ENCODE data around the gene HDAC9. TPM values are rescaled to one million over a fixed set of nuclear protein-coding genes. Genes with fewer than 3 reads are reported as not detected.

Gene HDAC9
- total RNA-seq, 1 experiment from 2014 or later = 31.9 TPM

DNA sequence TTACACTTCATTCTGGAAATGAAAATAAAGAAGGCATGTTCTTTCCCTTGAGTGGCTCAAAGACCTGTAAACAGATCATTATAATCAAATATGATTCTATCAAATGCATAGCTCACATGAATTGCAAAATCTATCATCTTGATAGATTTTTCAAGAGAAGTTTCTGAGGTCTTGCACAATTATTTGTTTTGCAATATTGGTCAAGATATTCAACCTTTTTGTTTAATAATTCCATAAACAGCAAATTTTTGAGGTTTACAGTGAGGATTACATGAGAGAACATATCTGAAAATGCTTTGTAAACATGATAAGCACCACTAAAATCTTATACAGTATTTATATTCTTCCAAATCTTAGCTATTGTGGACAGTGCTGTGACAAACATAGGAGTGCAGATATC is 160.8 kb downstream of the HDAC9 start:
- DNase-seq (ENCODE audit: low spot score) = no peak
- intact Hi-C loops (cut with micrococcal nuclease; ENCODE audit: unreplicated experiment) = no loop called here
- no peaks in the 10 kb centered on the region for H3K9me3 ChIP-seq (ENCODE audit: low read depth, low read length, poor library complexity, severe bottlenecking)
- ChIA-PET POLR2A (ENCODE audit: low non-redundant PET) (no interaction called here), CTCF (no interaction called here)
- H3K27ac ChIP-seq (ENCODE audit: low read depth, low read length, poor library complexity, severe bottlenecking) = no peak overlapping the region
- H3K36me3 ChIP-seq (ENCODE audit: insufficient read depth, low read length, poor library complexity, severe bottlenecking) = no peaks in the 10 kb centered on the region
- no peaks in the 10 kb centered on the region for H3K4me1 ChIP-seq (ENCODE audit: insufficient read depth, low read length, poor library complexity, severe bottlenecking)
- H3K4me3 ChIP-seq (ENCODE audit: low read depth, low read length, poor library complexity, severe bottlenecking) = no peak overlapping the region
- H3K27me3 ChIP-seq (replicated peaks; ENCODE audit: insufficient read depth, low read depth, low read length, poor library complexity) = no peaks in the 10 kb centered on the region
- TF ChIP-seq, protein P1, sequence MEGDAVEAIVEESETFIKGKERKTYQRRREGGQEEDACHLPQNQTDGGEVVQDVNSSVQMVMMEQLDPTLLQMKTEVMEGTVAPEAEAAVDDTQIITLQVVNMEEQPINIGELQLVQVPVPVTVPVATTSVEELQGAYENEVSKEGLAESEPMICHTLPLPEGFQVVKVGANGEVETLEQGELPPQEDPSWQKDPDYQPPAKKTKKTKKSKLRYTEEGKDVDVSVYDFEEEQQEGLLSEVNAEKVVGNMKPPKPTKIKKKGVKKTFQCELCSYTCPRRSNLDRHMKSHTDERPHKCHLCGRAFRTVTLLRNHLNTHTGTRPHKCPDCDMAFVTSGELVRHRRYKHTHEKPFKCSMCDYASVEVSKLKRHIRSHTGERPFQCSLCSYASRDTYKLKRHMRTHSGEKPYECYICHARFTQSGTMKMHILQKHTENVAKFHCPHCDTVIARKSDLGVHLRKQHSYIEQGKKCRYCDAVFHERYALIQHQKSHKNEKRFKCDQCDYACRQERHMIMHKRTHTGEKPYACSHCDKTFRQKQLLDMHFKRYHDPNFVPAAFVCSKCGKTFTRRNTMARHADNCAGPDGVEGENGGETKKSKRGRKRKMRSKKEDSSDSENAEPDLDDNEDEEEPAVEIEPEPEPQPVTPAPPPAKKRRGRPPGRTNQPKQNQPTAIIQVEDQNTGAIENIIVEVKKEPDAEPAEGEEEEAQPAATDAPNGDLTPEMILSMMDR (conservative IDR thresholded peaks at IDR 0.05; ENCODE audit: low read depth, low read length) = no peak
- TF ChIP-seq EZH2 (IDR thresholded peaks at IDR 0.05; ENCODE audit: borderline replicate concordance, low read depth, low read length, poor library complexity, severe bottlenecking) = no peak
- no TSS peak for BruUV-seq (replicated peaks)

DNA sequence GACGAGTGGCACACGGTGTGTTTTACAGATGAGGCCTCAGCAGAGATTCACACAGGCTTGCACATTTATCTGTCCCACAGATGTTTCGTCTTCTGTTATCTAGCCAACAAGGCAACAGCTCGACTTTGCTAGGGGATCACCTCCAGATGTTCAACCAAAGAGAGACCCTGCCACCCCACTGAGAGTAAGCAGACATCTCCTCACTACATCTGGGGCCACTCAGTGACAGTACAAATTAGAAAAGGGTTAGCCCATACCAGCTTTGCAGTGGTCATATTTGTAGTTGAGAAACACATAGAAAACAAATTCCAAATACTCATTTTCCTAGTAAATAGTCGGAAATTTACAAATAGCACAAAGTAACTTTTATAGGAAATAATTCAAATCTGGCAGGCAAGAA is 164.2 kb downstream of the HDAC9 start:
- CTCF ChIA-PET = no interaction called here
- intact Hi-C loops (cut with micrococcal nuclease; ENCODE audit: unreplicated experiment) = no loop called here
- TF ChIP-seq, protein P1 (conservative IDR thresholded peaks at IDR 0.05; ENCODE audit: low read depth, low read length) = no peak
- no peak for TF ChIP-seq EZH2 (IDR thresholded peaks at IDR 0.05; ENCODE audit: borderline replicate concordance, low read depth, low read length, poor library complexity, severe bottlenecking)
- no peak overlapping the region for H3K4me3 ChIP-seq (ENCODE audit: low read depth, low read length, poor library complexity, severe bottlenecking)
- no peaks in the 10 kb centered on the region for H3K9me3 ChIP-seq (ENCODE audit: low read depth, low read length, poor library complexity, severe bottlenecking)
- no peak for DNase-seq (ENCODE audit: low spot score)
- POLR2A ChIA-PET (ENCODE audit: low non-redundant PET) = no interaction called here
- no peak overlapping the region for H3K27ac ChIP-seq (ENCODE audit: low read depth, low read length, poor library complexity, severe bottlenecking)
- no peaks in the 10 kb centered on the region for H3K36me3 ChIP-seq (ENCODE audit: insufficient read depth, low read length, poor library complexity, severe bottlenecking)
- no TSS peak for BruUV-seq (replicated peaks)
- H3K4me1 ChIP-seq (ENCODE audit: insufficient read depth, low read length, poor library complexity, severe bottlenecking) = no peaks in the 10 kb centered on the region
- H3K27me3 ChIP-seq (replicated peaks; ENCODE audit: insufficient read depth, low read depth, low read length, poor library complexity) = no peaks in the 10 kb centered on the region

DNA sequence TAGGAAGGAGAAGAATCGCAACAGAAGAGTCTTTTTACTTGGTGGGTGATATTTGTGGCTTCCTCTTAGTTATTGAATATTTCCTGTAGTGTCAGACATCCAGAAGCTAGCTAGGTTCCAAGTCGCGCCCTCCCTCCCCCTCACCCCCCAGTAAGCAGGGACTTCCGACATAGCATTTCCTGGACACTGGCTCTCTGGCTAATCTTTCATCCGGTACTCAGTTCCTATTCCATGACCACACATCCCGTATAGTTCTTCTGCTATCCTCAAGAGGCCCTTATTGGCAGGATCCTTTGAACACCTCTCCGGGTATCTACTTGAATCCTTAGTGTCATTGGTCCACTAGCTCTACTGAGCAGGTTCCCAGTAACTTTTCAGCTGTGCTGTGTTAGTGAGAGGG is 167.8 kb downstream of the HDAC9 start:
- no TSS peak for BruUV-seq (replicated peaks)
- ChIA-PET CTCF (no interaction called here), POLR2A (ENCODE audit: low non-redundant PET) (no interaction called here)
- intact Hi-C loops (cut with micrococcal nuclease; ENCODE audit: unreplicated experiment) = no loop called here
- no peaks in the 10 kb centered on the region for H3K36me3 ChIP-seq (ENCODE audit: insufficient read depth, low read length, poor library complexity, severe bottlenecking)
- DNase-seq (ENCODE audit: low spot score) = no peak
- no peak overlapping the region for H3K4me3 ChIP-seq (ENCODE audit: low read depth, low read length, poor library complexity, severe bottlenecking)
- no peak overlapping the region for H3K27ac ChIP-seq (ENCODE audit: low read depth, low read length, poor library complexity, severe bottlenecking)
- H3K9me3 ChIP-seq (ENCODE audit: low read depth, low read length, poor library complexity, severe bottlenecking) = no peaks in the 10 kb centered on the region
- H3K27me3 ChIP-seq (replicated peaks; ENCODE audit: insufficient read depth, low read depth, low read length, poor library complexity) = no peaks in the 10 kb centered on the region
- peaks cover 25% of the 10 kb centered on the region for H3K4me1 ChIP-seq (ENCODE audit: insufficient read depth, low read length, poor library complexity, severe bottlenecking)
- TF ChIP-seq EZH2 (IDR thresholded peaks at IDR 0.05; ENCODE audit: borderline replicate concordance, low read depth, low read length, poor library complexity, severe bottlenecking) = no peak
- TF ChIP-seq, protein P1 (conservative IDR thresholded peaks at IDR 0.05; ENCODE audit: low read depth, low read length) = no peak
